Kidney (tissue), 14 donors: ENCODE results near the gene PLCB4. TPM values are rescaled to one million over a fixed set of nuclear protein-coding genes. Genes with fewer than 3 reads are reported as not detected.

Source experiments
- DNase-seq, 5 donors: peaks; one replicate each; pipeline ENCODE4 v3.0.0-alpha.2; 2013 to 2020
- FAIRE-seq: peaks from 2 replicates; lab custom pipeline; 2012; peaks lifted over from hg19 to GRCh38; lab: Jason Lieb, UNC
- H3K27ac ChIP-seq, 2 donors: one replicate each; pipeline ENCODE4 v1.7.0; 2013; ENCODE audit warnings: low read depth in 2 of 2, low read length in 2 of 2, inconsistent platforms in 1 of 2
- H3K27me3 ChIP-seq: one replicate; pipeline ENCODE4 v1.7.1; 2013; ENCODE audit warnings: low read length, inconsistent platforms; ENCODE audit not compliant: control insufficient read depth, insufficient read depth
- H3K36me3 ChIP-seq, 3 donors: one replicate each; pipeline versions ENCODE4 v1.7.0 to v1.7.1; 2013; ENCODE audit warnings: low read length in 3 of 3, control low read depth in 1 of 3, inconsistent platforms in 1 of 3; ENCODE audit not compliant: insufficient read depth in 3 of 3, control insufficient read depth in 2 of 3
- H3K4me1 ChIP-seq, 3 donors: one replicate each; pipeline versions ENCODE4 v1.7.0 to v1.7.1; 2013; ENCODE audit warnings: low read length in 3 of 3, inconsistent platforms in 1 of 3, low read depth in 1 of 3; ENCODE audit not compliant: control insufficient read depth in 2 of 3, insufficient read depth in 2 of 3
- H3K4me3 ChIP-seq, 3 donors: one replicate each; pipeline versions ENCODE4 v1.7.0 to v1.8.1; 2013; ENCODE audit warnings: low read length in 3 of 3, control low read depth in 1 of 3, inconsistent platforms in 1 of 3
- H3K9ac ChIP-seq, 3 donors: one replicate each; pipeline versions ENCODE4 v1.7.0 to v1.7.1; 2013; ENCODE audit warnings: low read length in 3 of 3, control low read depth in 1 of 3, inconsistent platforms in 1 of 3
- H3K9me3 ChIP-seq, 3 donors: one replicate each; pipeline versions ENCODE4 v1.7.0 to v1.7.1; 2013; ENCODE audit warnings: low read length in 3 of 3, control low read depth in 1 of 3, inconsistent platforms in 1 of 3; ENCODE audit not compliant: control insufficient read depth in 2 of 3, insufficient read depth in 1 of 3
- intact Hi-C: fragments of 100-400 bp; cut with DNase I; formaldehyde crosslinking; loops from one replicate; pipeline ENCODE4 v1.11.1; 2022
- polyA plus RNA-seq: library from polyadenylated mRNA; stranded (reverse); fragments of 350-450 nt; fragmentation: Illumina TruSeq; extraction: RNeasy Lipid Tissue Mini Kit (QIAGEN cat#74804); gene quantifications from one replicate; pipeline ENCODE4 v1.2.3, GENCODE V29; 2014; ENCODE audit warnings: low read depth, low replicate concordance; ENCODE audit not compliant: insufficient read depth
- total RNA-seq: library from RNA; stranded (reverse); fragmentation: NEBNext Ultra II Directional; extraction: Animal tissue kit (Norgen Biotek cat#: 25700); gene quantifications from one replicate; pipeline ENCODE4 v1.2.1, GENCODE V29; 2021
- TF ChIP-seq, protein P1 (sequence below): IDR thresholded peaks from 3 replicates; pipeline ENCODE4 v1.5.1; 2012; ENCODE audit warnings: mild to moderate bottlenecking, moderate library complexity, borderline replicate concordance; ENCODE audit not compliant: insufficient read depth; ENCODE audit errors: extremely low read depth
- donor health status: control.
- donor health status: control.
- donor health status: control.
- donor health status: control.
- donor health status: control.
- donor health status: DM: yes; HTN: yes; CAD: no.
- donor health status: Normal renal cell carcinoma (clear cell type).

Gene PLCB4
- total and polyA plus RNA-seq, 2 donors from 2014 or later = 2.8 to 17.7 TPM

DNA sequence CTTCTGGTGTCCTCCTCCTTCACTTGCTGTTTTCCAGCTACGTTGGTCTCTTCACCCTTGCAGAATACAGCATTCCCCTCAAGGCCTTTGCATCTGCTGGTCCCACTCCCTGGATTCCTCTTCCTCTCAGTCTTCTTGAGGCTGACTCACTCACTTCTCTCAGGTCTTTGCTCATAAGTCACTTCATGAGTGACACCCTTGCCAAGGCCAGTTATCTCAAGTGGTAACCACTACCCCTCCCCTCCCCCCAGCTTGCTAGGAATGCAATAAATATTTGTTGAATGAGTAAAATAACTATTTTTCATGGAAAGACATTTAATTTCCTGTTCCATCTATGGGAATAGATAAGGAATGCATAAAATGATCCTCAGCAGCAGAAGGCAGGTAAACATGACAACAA lies 131.7 kb downstream of the PLCB4 start:
- H3K4me1 ChIP-seq = no peaks in the 10 kb centered on the region
- no peak overlapping the region for H3K9ac ChIP-seq
- no peak overlapping the region for H3K27ac ChIP-seq
- H3K36me3 ChIP-seq = no peaks in the 10 kb centered on the region
- no peak for FAIRE-seq
- no peak overlapping the region for H3K4me3 ChIP-seq
- TF ChIP-seq, protein P1, sequence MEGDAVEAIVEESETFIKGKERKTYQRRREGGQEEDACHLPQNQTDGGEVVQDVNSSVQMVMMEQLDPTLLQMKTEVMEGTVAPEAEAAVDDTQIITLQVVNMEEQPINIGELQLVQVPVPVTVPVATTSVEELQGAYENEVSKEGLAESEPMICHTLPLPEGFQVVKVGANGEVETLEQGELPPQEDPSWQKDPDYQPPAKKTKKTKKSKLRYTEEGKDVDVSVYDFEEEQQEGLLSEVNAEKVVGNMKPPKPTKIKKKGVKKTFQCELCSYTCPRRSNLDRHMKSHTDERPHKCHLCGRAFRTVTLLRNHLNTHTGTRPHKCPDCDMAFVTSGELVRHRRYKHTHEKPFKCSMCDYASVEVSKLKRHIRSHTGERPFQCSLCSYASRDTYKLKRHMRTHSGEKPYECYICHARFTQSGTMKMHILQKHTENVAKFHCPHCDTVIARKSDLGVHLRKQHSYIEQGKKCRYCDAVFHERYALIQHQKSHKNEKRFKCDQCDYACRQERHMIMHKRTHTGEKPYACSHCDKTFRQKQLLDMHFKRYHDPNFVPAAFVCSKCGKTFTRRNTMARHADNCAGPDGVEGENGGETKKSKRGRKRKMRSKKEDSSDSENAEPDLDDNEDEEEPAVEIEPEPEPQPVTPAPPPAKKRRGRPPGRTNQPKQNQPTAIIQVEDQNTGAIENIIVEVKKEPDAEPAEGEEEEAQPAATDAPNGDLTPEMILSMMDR = no peak
- intact Hi-C loops = no loop called here
- no peak for DNase-seq
- H3K9me3 ChIP-seq = no peaks in the 10 kb centered on the region
- H3K27me3 ChIP-seq = no peaks in the 10 kb centered on the region

DNA sequence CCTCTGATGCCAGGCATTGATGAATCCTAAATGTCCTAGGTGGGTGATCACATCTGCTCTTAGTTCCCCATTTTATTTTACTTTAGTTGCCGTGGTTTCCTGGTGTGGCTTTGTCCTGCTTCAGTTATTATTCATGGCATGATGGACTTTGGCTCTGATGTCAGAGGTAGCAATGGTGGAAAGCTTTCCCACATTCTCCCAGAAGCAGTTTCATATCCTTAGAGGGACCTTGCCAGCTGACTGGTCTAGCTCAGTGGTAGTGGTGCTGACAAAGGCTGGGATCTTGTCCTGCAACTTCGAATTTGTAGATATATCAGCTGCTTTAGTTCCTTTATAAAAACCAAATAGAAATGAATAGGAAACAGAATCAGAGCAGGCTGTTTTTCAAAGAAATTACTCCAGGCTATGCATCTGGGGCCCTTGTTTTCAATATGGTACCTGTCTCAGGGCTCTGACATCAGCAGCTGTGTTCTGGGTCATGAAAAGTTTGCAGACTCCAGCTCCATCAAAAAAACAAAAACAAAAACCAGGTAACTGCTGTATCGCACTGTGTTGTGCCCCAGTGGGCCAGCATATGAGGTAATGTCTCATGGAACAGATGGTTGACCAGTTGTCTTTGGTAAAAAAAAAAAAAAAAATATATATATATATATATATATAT lies 133.7 kb downstream of the PLCB4 start:
- intact Hi-C loops = no loop called here
- no peaks in the 10 kb centered on the region for H3K9me3 ChIP-seq
- TF ChIP-seq, protein P1 = no peak

DNA sequence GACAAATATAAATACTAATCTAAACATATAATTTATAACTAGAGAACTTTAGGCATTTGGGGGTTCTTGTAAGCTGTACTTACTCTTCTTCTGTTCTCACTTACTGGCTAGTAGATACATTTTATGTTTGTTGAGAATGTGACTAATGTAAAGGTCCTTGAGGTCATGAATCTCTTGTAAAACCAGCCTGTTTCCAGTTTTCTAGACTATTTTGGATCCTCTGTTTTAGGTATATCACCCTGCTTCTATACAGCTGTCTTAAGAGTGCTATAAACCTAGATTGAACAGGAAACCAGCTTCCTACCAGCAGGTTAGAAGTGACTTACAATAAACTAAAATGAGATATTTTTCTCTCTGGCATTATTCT lies 134.2 kb downstream of the PLCB4 start:
- H3K4me3 ChIP-seq = no peak overlapping the region
- H3K36me3 ChIP-seq = no peaks in the 10 kb centered on the region
- DNase-seq = no peak
- no peak overlapping the region for H3K9ac ChIP-seq
- H3K27ac ChIP-seq = no peak overlapping the region
- H3K9me3 ChIP-seq = no peaks in the 10 kb centered on the region
- no peaks in the 10 kb centered on the region for H3K27me3 ChIP-seq
- FAIRE-seq = no peak
- no peaks in the 10 kb centered on the region for H3K4me1 ChIP-seq
- TF ChIP-seq, protein P1 = no peak
- intact Hi-C loops = no loop called here

More for the DNA sequence above, 133.7 kb downstream of the PLCB4 start:
- FAIRE-seq (no peak), DNase-seq (no peak)
- Histone ChIP-seq H3K9ac (no peak overlapping the region), H3K27ac (no peak overlapping the region), H3K27me3 (no peaks in the 10 kb centered on the region), H3K36me3 (no peaks in the 10 kb centered on the region), H3K4me3 (no peak overlapping the region), H3K4me1 (no peaks in the 10 kb centered on the region)

DNA sequence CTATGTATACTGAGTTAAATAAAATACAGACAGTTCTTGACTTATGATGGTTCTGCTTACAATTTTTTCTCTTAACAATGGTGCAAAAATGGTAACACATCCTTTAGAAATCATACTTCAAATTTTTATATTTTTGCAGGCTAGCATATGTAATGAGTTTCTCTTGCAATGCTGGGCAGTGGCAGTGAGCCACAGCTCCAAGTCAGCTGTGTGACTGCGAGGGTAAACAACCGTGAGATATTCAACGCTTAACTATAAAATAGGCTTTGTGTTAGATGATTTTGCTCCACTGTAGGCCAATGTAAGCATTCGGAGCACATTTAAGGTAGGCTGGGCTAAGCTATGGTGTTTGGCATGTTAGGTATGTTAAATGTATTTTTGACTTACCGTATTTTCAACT lies 136.1 kb downstream of the PLCB4 start:
- FAIRE-seq (no peak), DNase-seq (no peak)
- no peaks in the 10 kb centered on the region for H3K4me1 ChIP-seq
- no peak overlapping the region for H3K27ac ChIP-seq
- H3K9me3 ChIP-seq = no peaks in the 10 kb centered on the region
- H3K4me3 ChIP-seq = no peak overlapping the region
- H3K36me3 ChIP-seq = no peaks in the 10 kb centered on the region
- H3K9ac ChIP-seq = no peak overlapping the region
- no peaks in the 10 kb centered on the region for H3K27me3 ChIP-seq
- TF ChIP-seq, protein P1 = no peak
- intact Hi-C loops = no loop called here
